ENCODE measurements around the gene TMTC2.

The TMTC2 gene

DNA sequence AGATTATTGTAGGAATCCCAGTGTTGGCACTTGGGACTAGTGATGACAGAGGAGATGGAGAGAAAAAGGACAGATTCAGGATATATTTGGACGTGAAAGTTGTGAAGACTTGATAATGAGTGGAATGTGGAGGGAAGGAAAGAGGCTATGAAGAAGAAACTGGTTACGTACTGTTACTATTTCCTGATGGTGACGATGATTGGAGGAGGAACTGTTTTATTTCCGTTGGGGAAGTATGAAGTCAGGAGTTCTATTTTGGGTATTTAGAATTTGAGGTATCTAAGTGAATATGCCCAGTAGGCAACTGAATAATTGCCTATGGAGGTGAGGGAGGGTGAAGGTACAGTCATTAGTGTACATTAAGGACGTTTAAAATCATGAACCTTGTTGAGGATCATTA lies 207.2 kb downstream of the TMTC2 start:
- H2BK12ac ChIP-seq (ENCODE audit: low read length) = no peak overlapping the region

DNA sequence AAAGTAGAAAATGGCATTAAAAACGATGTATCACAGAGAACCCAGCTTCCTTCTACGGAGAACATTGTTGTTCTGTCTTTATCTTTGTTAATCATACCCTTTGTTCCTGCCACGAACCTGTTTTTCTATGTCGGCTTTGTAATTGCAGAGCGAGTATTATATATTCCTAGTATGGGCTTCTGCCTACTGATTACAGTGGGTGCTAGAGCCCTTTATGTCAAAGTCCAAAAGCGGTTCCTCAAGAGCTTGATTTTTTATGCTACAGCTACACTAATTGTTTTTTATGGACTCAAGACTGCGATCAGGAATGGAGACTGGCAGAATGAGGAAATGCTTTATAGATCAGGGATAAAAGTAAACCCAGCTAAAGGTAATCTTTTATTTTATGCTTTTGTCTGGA lies 209.6 kb downstream of the TMTC2 start:
- H3K4me1 ChIP-seq (ENCODE audit: control insufficient read depth in 1 of 2, insufficient read depth in 2 of 2, low read length in 2 of 2) = no peaks in the 10 kb centered on the region
- H3K9me3 ChIP-seq (ENCODE audit: insufficient read depth, low read depth, low read length) = no peaks in the 10 kb centered on the region
- no peak overlapping the region for H3K14ac ChIP-seq (ENCODE audit: low read length)
- H2AK5ac ChIP-seq (ENCODE audit: low read length) = no peak overlapping the region
- no peaks in the 10 kb centered on the region for H3K79me1 ChIP-seq (ENCODE audit: low read length)
- no peak overlapping the region for H3K4me2 ChIP-seq (ENCODE audit: low read length)
- H3K4me3 ChIP-seq (ENCODE audit: low read depth, low read length) = no peak overlapping the region
- H3K4ac ChIP-seq (ENCODE audit: low read depth, low read length) = no peak overlapping the region
- no peak for DNase-seq
- H3K27ac ChIP-seq (ENCODE audit: low read depth, low read length) = no peak overlapping the region
- H3K18ac ChIP-seq (ENCODE audit: low read length) = no peak overlapping the region
- no peak overlapping the region for H3K9ac ChIP-seq (ENCODE audit: low read length)
- H4K91ac ChIP-seq (ENCODE audit: low read depth, low read length) = no peak overlapping the region
- no peak overlapping the region for H4K12ac ChIP-seq (ENCODE audit: low read depth, low read length)
- WGBS (ENCODE audit: extremely low coverage, insufficient coverage, insufficient read length) = no CpG with 5 or more reads among the region's 7 CpGs
- no peak overlapping the region for H2BK120ac ChIP-seq (ENCODE audit: insufficient read depth, low read length, poor library complexity)
- no peak overlapping the region for H4K8ac ChIP-seq (ENCODE audit: low read depth, low read length)
- H3K23ac ChIP-seq (ENCODE audit: low read length) = no peak overlapping the region
- no peak overlapping the region for H2AFZ ChIP-seq (ENCODE audit: insufficient read depth, low read length, poor library complexity)
- no peak overlapping the region for H2BK12ac ChIP-seq (ENCODE audit: low read length)
- peaks cover 0 to 3% of the 10 kb centered on the region in 2 experiments for H3K36me3 ChIP-seq (ENCODE audit: control insufficient read depth in 1 of 2, insufficient read depth in 2 of 2, low read length in 2 of 2)
- H3K79me2 ChIP-seq (ENCODE audit: control insufficient read depth, insufficient read depth, low read length, poor library complexity) = no peaks in the 10 kb centered on the region
- no peak overlapping the region for H2BK5ac ChIP-seq (ENCODE audit: low read depth, low read length, poor library complexity)
- H3K27me3 ChIP-seq (ENCODE audit: insufficient read depth, low read length) = no peaks in the 10 kb centered on the region

More for the DNA sequence above, 207.2 kb downstream of the TMTC2 start:
- Histone ChIP-seq H4K91ac (ENCODE audit: low read depth, low read length) (no peak overlapping the region), H3K4ac (ENCODE audit: low read depth, low read length) (no peak overlapping the region), H4K8ac (ENCODE audit: low read depth, low read length) (no peak overlapping the region), H3K4me2 (ENCODE audit: low read length) (no peak overlapping the region), H3K23ac (ENCODE audit: low read length) (no peak overlapping the region), H3K14ac (ENCODE audit: low read length) (no peak overlapping the region), H2BK5ac (ENCODE audit: low read depth, low read length, poor library complexity) (no peak overlapping the region), H2AFZ (ENCODE audit: insufficient read depth, low read length, poor library complexity) (no peak overlapping the region), H2AK5ac (ENCODE audit: low read length) (no peak overlapping the region), H3K79me1 (ENCODE audit: low read length) (no peaks in the 10 kb centered on the region), H3K4me3 (ENCODE audit: low read depth, low read length) (no peak overlapping the region), H3K9ac (ENCODE audit: low read length) (no peak overlapping the region), H3K27me3 (ENCODE audit: insufficient read depth, low read length) (no peaks in the 10 kb centered on the region), H4K12ac (ENCODE audit: low read depth, low read length) (no peak overlapping the region), H2BK120ac (ENCODE audit: insufficient read depth, low read length, poor library complexity) (no peak overlapping the region), H3K4me1 (ENCODE audit: control insufficient read depth in 1 of 2, insufficient read depth in 2 of 2, low read length in 2 of 2) (no peaks in the 10 kb centered on the region), H3K79me2 (ENCODE audit: control insufficient read depth, insufficient read depth, low read length, poor library complexity) (no peaks in the 10 kb centered on the region), H3K9me3 (ENCODE audit: insufficient read depth, low read depth, low read length) (no peaks in the 10 kb centered on the region), H3K27ac (ENCODE audit: low read depth, low read length) (no peak overlapping the region), H3K36me3 (ENCODE audit: control insufficient read depth in 1 of 2, insufficient read depth in 2 of 2, low read length in 2 of 2) (peaks cover 0 to 3% of the 10 kb centered on the region in 2 experiments), H3K18ac (ENCODE audit: low read length) (no peak overlapping the region)
- no peak for DNase-seq
- WGBS (ENCODE audit: extremely low coverage, insufficient coverage, insufficient read length) = 100% methylated on average over 1 of the region's 5 CpGs

GRCh38 chr12:82896979-82897378 lies 210.3 kb downstream of the TMTC2 start:
- Histone ChIP-seq H4K8ac (ENCODE audit: low read depth, low read length) (no peak overlapping the region), H3K4me3 (ENCODE audit: low read depth, low read length) (no peak overlapping the region), H3K79me1 (ENCODE audit: low read length) (no peaks in the 10 kb centered on the region), H4K91ac (ENCODE audit: low read depth, low read length) (no peak overlapping the region), H3K9me3 (ENCODE audit: insufficient read depth, low read depth, low read length) (no peaks in the 10 kb centered on the region), H3K27ac (ENCODE audit: low read depth, low read length) (no peak overlapping the region), H3K4me1 (ENCODE audit: control insufficient read depth in 1 of 2, insufficient read depth in 2 of 2, low read length in 2 of 2) (no peaks in the 10 kb centered on the region), H3K27me3 (ENCODE audit: insufficient read depth, low read length) (no peaks in the 10 kb centered on the region), H2BK12ac (ENCODE audit: low read length) (no peak overlapping the region), H3K36me3 (ENCODE audit: control insufficient read depth in 1 of 2, insufficient read depth in 2 of 2, low read length in 2 of 2) (peaks cover 0 to 3% of the 10 kb centered on the region in 2 experiments), H3K9ac (ENCODE audit: low read length) (no peak overlapping the region), H2AFZ (ENCODE audit: insufficient read depth, low read length, poor library complexity) (no peak overlapping the region), H2BK5ac (ENCODE audit: low read depth, low read length, poor library complexity) (no peak overlapping the region), H2AK5ac (ENCODE audit: low read length) (no peak overlapping the region), H3K23ac (ENCODE audit: low read length) (no peak overlapping the region), H3K79me2 (ENCODE audit: control insufficient read depth, insufficient read depth, low read length, poor library complexity) (no peaks in the 10 kb centered on the region), H3K14ac (ENCODE audit: low read length) (no peak overlapping the region), H3K4me2 (ENCODE audit: low read length) (no peak overlapping the region), H4K12ac (ENCODE audit: low read depth, low read length) (no peak overlapping the region), H3K18ac (ENCODE audit: low read length) (no peak overlapping the region), H2BK120ac (ENCODE audit: insufficient read depth, low read length, poor library complexity) (no peak overlapping the region), H3K4ac (ENCODE audit: low read depth, low read length) (no peak overlapping the region)
- no CpG with 5 or more reads among the region's 3 CpGs for WGBS (ENCODE audit: extremely low coverage, insufficient coverage, insufficient read length)
- DNase-seq = peak in 1 of 2 donors; percentile 58

DNA sequence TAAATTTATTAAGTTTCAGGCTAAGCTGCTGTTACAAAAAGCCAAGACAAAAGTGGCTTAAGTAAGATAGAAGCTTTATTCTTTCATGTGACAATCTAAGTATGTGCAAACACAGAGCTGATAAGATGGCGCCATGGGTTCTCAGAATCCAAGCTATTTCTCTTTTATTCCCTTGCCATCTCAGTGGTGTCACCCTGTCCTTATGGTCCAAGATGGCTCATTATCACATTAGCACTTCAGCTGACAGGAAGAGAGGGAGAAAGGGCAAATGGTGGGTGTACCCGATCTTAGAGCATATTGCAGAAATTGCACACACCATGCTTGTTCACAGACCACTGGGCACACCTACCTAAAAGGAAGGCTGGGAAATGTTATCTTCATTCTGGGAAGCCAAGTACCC lies 211.7 kb downstream of the TMTC2 start:
- Histone ChIP-seq H3K4me2 (ENCODE audit: low read length) (no peak overlapping the region), H2AK5ac (ENCODE audit: low read length) (no peak overlapping the region), H2BK12ac (ENCODE audit: low read length) (no peak overlapping the region), H2BK120ac (ENCODE audit: insufficient read depth, low read length, poor library complexity) (peak overlapping the region; percentile 41), H3K4me3 (ENCODE audit: low read depth, low read length) (no peak overlapping the region), H3K27me3 (ENCODE audit: insufficient read depth, low read length) (no peaks in the 10 kb centered on the region), H4K8ac (ENCODE audit: low read depth, low read length) (peak overlapping the region; percentile 65), H4K91ac (ENCODE audit: low read depth, low read length) (no peak overlapping the region), H3K36me3 (ENCODE audit: control insufficient read depth in 1 of 2, insufficient read depth in 2 of 2, low read length in 2 of 2) (peaks cover 0 to 3% of the 10 kb centered on the region in 2 experiments), H4K12ac (ENCODE audit: low read depth, low read length) (no peak overlapping the region), H3K79me2 (ENCODE audit: control insufficient read depth, insufficient read depth, low read length, poor library complexity) (no peaks in the 10 kb centered on the region), H3K27ac (ENCODE audit: low read depth, low read length) (no peak overlapping the region), H3K9ac (ENCODE audit: low read length) (peak overlapping the region; percentile 22), H2BK5ac (ENCODE audit: low read depth, low read length, poor library complexity) (no peak overlapping the region), H3K18ac (ENCODE audit: low read length) (no peak overlapping the region), H3K14ac (ENCODE audit: low read length) (no peak overlapping the region), H3K4ac (ENCODE audit: low read depth, low read length) (peak overlapping the region; percentile 62), H3K23ac (ENCODE audit: low read length) (peak overlapping the region; percentile 75), H2AFZ (ENCODE audit: insufficient read depth, low read length, poor library complexity) (no peak overlapping the region), H3K79me1 (ENCODE audit: low read length) (no peaks in the 10 kb centered on the region), H3K4me1 (ENCODE audit: control insufficient read depth in 1 of 2, insufficient read depth in 2 of 2, low read length in 2 of 2) (no peaks in the 10 kb centered on the region), H3K9me3 (ENCODE audit: insufficient read depth, low read depth, low read length) (no peaks in the 10 kb centered on the region)
- no peak for DNase-seq
- no CpG with 5 or more reads among the region's 2 CpGs for WGBS (ENCODE audit: extremely low coverage, insufficient coverage, insufficient read length)
